Measurements from ENCODE around the gene RAPSN. TPM values are rescaled to one million over a fixed set of nuclear protein-coding genes. Genes with fewer than 3 reads are reported as not detected.

The RAPSN gene
- total RNA-seq, 1 donor from 2014 or later = 0.54 TPM

- Mint-ChIP-seq H3K9me3 (ENCODE audit: unreplicated experiment) (peaks cover 2% of the 10 kb centered on the region), H3K4me3 (ENCODE audit: unreplicated experiment) (no peak overlapping the region), H3K4me1 (ENCODE audit: low read depth, unreplicated experiment) (peaks cover 4% of the 10 kb centered on the region), H3K36me3 (ENCODE audit: unreplicated experiment) (no peaks in the 10 kb centered on the region), H3K27me3 (ENCODE audit: unreplicated experiment) (peaks cover 3% of the 10 kb centered on the region), H3K27ac (ENCODE audit: unreplicated experiment) (no peak overlapping the region)
- TF ChIP-seq CTCF (IDR thresholded peaks at IDR 0.05; ENCODE audit: partially characterized antibody, unreplicated experiment) = no peak
- no peak for DNase-seq
Observed at GRCh38 chr11:47393163-47394049, 55.5 kb downstream of the RAPSN start.

- Mint-ChIP-seq H3K4me3 (ENCODE audit: unreplicated experiment) (no peak overlapping the region), H3K36me3 (ENCODE audit: unreplicated experiment) (no peaks in the 10 kb centered on the region), H3K4me1 (ENCODE audit: low read depth, unreplicated experiment) (peaks cover 4% of the 10 kb centered on the region), H3K27me3 (ENCODE audit: unreplicated experiment) (peaks cover 3% of the 10 kb centered on the region), H3K9me3 (ENCODE audit: unreplicated experiment) (peaks cover 2% of the 10 kb centered on the region), H3K27ac (ENCODE audit: unreplicated experiment) (no peak overlapping the region)
- no peak for DNase-seq
- TF ChIP-seq CTCF (IDR thresholded peaks at IDR 0.05; ENCODE audit: partially characterized antibody, unreplicated experiment) = no peak
Observed at GRCh38 chr11:47392546-47393162, 56.3 kb downstream of the RAPSN start.

- Mint-ChIP-seq H3K4me3 (ENCODE audit: unreplicated experiment) (no peak overlapping the region), H3K27ac (ENCODE audit: unreplicated experiment) (no peak overlapping the region), H3K36me3 (ENCODE audit: unreplicated experiment) (no peaks in the 10 kb centered on the region), H3K9me3 (ENCODE audit: unreplicated experiment) (peaks cover 2% of the 10 kb centered on the region), H3K27me3 (ENCODE audit: unreplicated experiment) (peaks cover 3% of the 10 kb centered on the region), H3K4me1 (ENCODE audit: low read depth, unreplicated experiment) (peaks cover 4% of the 10 kb centered on the region)
- DNase-seq = no peak
- TF ChIP-seq CTCF (IDR thresholded peaks at IDR 0.05; ENCODE audit: partially characterized antibody, unreplicated experiment) = no peak
Observed at GRCh38 chr11:47391711-47392432, 57.1 kb downstream of the RAPSN start.

GRCh38 chr11:47391077-47391583, 57.8 kb downstream of the RAPSN start:
- H3K27ac Mint-ChIP-seq (ENCODE audit: unreplicated experiment) = no peak overlapping the region
- peaks cover 2% of the 10 kb centered on the region for H3K9me3 Mint-ChIP-seq (ENCODE audit: unreplicated experiment)
- peaks cover 3% of the 10 kb centered on the region for H3K27me3 Mint-ChIP-seq (ENCODE audit: unreplicated experiment)
- H3K4me3 Mint-ChIP-seq (ENCODE audit: unreplicated experiment) = no peak overlapping the region
- no peaks in the 10 kb centered on the region for H3K36me3 Mint-ChIP-seq (ENCODE audit: unreplicated experiment)
- no peak for DNase-seq
- H3K4me1 Mint-ChIP-seq (ENCODE audit: low read depth, unreplicated experiment) = peaks cover 4% of the 10 kb centered on the region
- no peak for TF ChIP-seq CTCF (IDR thresholded peaks at IDR 0.05; ENCODE audit: partially characterized antibody, unreplicated experiment)

Data from glutamatergic neuron (in vitro differentiated cells).